Activated CD4-positive, alpha-beta T cell treated with anti-CD3 and anti-CD28 coated beads, Interleukin-2, amount 50 U/mL, for 1 hour (primary cell): Measurements from ENCODE around the gene FER.
"Not testable (repeated sequence)": the region's sequence is repeated elsewhere in the genome, so short reads cannot be mapped to it uniquely, and the experiment has no call there.

Experiments
- DNase-seq: peaks from one replicate; pipeline ENCODE4 v3.0.0-alpha.2; 2020

FER gene

GRCh38 chr5:109052216-109052615 lies 304.5 kb downstream of the FER start:
- DNase-seq, result not testable (repeated sequence)

DNA sequence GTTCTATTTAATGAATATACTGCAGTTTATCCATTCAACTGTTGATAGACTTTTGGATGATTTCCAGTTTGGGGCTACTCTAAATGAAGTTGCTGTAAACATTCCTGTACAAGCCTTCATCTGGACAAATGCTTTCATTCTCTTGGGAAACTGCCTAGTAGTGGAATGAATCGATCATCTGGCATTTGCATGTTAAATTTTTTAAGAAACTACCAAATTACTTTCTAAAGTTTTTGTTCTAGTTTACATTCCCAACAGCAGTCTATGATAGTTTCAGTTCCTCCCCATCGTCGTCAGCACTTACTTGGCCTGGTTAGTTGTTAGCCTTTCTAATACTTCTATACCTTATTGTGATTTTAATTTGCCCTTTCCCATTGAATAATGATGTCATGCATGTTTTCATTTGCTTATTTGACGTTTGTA lies 306.3 kb downstream of the FER start:
- DNase-seq, result no peak

DNA sequence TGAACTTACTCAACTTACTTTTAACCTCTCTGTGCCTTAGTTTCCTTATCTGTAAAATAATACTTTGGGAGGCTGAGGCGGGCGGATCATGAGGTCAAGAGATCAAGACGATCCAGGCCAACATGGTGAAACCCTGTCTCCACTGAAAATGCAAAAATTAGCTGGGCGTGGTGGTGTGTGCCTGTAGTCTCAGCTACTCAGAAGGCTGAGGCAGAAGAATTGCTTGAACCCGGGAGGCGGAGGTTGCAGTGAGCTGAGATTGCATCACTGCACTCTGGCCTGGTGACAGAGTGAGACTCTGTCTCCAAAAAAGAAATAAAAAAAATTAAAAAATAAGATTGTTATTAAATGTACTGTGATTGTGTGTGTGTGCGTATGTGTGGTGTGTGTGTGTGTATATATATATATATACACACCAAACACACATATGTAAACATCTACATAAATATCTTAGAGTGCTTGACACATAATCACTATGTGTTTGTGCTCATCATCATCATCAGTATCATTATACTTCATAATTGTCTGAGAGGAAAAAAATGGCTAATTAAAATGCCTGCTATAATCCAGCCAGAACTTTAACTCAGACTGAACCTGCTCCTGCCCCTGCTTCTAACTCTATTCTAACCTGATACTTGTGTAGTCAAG lies 312.8 kb downstream of the FER start:
- no peak for DNase-seq

DNA sequence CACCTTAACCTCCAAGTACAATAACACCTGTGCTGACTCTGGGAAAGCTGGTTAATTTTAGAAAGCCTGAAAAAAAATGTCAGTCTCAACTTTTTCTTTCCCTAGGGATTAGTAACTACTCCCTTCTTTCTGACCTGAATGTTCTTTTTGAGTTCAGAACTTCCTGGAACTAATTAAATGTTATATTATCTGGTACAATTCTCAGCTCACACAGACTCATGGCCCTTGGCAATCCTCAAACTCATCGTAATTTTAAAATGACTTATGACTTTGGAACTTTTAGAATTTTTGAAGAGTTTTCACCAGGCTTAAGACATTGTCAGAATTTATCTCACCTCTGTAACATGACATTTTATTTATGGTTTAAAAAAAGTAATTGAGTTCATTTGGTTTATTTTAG lies 315.0 kb downstream of the FER start:
- DNase-seq, result no peak

DNA sequence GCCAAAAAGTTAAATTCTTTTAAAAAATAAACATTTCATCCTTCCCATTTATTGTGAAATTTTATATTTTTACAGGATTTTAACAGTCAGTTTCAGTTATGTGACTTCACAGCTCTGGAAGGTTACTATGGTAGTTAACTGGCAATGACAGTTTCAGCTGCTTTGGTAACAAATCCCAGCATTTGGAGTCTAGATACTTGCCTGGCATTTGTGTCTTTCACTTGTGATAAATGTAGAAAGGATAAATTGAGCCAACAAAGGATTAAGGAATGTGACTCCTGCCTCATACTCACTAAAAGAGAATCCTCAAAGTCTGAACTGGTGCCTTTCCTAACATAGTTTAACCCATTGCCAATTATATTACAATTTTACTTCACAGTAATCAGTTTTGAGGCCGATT lies 315.5 kb downstream of the FER start:
- no peak for DNase-seq

DNA sequence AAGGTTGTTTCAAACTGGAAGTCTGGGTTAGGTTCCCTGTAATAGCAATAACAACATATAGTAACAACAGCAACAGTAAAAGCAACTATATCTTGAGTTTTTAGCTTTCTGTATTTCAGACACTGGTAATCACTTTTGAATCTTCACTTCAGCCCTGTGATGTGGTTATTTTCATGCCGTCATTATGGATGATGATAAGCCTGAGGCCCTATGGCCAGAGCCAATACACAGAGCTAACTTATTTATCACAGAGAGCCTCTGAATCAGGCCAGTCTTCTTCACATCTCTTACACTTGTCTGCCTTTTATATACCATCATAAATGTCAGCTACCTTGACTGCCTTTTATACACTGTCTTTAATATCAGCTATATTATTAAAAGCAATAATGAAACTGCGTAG lies 329.0 kb downstream of the FER start:
- DNase-seq, result no peak

DNA sequence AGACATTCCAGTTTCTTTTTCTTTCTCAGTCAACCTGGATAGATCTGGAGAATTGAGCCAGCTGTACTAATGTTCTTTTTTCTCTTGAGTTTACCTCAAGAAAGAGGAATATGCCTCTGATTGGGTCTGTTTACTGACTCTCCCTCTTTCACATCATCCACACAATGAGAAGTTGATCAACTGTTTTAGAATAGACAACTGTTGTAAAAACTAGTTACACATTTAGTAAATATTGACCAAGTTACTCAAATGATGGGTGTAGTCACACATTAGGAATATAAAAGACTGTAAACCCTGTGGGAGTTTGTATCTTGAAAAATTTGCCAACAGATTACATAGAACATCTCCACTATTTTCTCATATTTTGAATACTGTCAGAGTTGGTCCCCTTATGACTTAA lies 330.8 kb downstream of the FER start:
- DNase-seq, result no peak

DNA sequence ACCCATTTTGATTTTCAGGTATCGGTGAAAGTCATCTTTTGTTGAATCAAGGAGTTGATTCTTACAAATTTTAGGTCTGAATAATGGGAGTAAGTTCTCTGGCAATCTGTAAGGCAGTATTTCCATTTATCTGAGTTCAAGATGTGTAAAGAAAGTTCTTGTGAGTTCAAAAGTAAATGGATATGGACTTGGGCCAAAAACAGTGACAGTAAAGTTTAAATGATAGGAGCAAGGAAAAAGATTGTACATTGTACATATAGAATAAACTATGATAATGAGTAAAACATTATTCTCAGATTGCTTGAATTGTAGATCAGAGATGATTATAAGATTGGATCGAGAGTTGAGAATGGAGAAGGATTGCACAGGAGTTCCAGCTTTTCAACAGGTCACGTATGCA lies 332.8 kb downstream of the FER start:
- no peak for DNase-seq

DNA sequence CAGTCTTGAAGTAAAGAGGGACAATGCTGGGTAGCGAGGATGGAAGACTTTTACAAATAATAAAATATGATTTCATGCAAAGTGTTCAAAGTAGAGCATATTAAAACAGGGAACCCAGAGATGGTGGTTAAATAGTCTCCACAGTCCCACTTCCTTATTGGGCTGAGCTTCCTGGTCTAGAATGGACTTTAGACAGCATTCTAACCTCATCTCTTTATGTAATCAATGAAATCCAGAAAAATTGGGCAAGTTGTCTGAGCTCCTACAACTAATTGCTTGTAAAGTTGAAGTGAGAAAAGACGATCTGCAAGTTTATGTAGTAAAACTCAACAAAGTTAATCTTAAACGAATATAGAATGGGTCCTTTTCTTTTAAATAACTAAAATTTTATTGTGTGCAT lies 333.2 kb downstream of the FER start:
- DNase-seq, result no peak

GRCh38 chr5:109083937-109084336 lies 336.2 kb downstream of the FER start:
- no peak for DNase-seq

DNA sequence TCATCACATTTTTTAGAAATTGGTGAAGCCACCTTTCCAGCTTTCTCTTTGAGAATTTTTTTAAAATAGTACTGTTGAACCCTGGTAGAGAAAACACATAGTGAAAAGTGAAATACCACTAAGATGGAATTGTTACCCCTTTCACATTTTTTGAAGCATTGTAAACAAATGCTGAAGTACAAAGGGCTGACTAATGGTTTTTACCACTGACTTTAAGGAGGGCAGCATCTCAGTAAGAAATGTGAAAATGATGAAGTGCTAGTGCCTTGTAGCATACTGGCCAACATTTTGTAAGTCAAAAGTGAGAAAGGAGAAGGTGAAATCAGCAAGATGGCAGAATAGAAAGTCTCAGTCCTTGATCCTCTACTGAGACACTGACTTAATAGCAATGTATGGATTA lies 341.5 kb downstream of the FER start:
- no peak for DNase-seq

DNA sequence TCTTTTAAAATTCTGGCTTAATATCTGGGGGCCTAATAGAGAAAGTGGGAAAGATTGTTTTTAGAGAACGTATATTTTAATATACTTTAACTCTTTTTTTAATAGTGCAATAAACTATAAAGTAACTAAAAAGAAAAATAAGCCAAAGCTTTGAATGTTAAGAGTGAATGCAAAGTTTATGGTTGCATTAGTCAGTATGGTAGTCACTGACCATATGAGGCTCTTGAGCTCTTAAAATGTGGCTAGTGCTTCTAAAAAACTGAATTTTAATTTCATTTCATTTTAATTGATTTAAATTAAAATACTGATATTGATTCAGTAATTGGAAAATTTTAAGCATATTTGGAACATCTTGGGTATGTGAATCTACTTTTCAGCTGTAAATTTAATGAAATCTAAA lies 351.4 kb downstream of the FER start:
- no peak for DNase-seq

GRCh38 chr5:109100971-109101370 lies 353.3 kb downstream of the FER start:
- DNase-seq, result no peak

GRCh38 chr5:109102096-109102690 lies 354.5 kb downstream of the FER start:
- no peak for DNase-seq

DNA sequence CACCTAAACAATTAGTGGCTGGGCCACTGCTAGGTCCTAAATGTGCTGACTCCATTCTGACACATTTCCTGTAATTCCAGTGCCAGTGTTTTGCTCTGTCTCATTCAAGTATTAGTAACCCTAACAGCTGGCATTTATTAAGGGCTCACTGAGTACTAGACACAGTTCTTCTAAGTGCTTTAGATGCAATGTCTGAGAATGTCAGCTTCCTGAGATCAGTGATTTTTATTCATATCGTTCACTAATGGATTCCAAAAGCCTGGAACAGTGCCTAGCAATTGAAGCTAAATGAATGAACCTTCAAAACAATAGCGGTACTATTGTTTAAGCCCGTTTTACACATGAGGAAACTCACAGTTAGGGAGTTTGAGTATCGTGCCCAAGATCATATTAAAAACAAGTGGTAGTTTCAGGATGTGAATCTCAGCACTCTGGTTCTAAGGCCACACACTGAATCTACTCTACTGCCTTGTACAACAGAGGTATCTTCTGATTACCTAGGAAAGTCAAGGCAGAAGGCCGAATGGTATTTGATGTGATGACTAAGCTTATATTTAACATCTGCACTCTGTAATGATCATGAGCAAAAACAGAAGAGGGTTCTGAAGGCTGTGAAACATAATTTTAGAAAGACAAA lies 358.1 kb downstream of the FER start:
- no peak for DNase-seq

- DNase-seq, result no peak
Measured at GRCh38 chr5:109111680-109112079, 364.0 kb downstream of the FER start.

- no peak for DNase-seq
Measured at GRCh38 chr5:109113608-109114007, 365.9 kb downstream of the FER start.

GRCh38 chr5:109121225-109121624 lies 373.5 kb downstream of the FER start:
- no peak for DNase-seq

DNA sequence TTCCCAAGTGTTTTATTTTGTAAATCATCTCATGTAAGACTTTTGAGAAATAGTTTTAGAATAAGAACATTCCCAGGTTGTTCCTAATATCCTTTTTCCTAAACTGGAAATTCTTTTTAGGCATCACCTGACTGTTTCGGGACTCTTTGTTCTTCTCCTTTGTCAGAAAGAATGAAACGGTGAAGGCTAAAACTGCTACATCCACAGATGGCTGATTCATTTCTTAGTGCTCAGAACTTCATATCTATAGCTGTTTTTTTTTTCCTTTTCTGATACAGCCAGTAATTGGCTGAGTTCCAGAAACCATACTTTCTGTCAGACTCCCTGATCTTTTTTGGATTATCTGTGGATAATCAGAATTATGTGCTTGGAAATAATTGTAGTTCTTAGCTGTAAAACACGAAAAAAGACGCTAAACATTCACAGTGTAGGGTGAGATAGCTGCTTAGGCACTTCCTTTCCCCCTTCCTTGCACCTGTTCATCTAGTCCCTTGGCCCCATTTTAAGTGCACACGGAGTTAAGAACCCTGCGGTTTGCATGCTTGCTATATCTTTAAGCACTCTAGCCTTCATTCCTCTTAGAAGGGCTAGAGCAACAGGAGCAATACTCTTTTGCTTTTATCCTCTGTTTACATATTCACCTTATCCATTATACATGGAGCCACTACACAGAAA lies 378.2 kb downstream of the FER start:
- DNase-seq, result no peak

DNA sequence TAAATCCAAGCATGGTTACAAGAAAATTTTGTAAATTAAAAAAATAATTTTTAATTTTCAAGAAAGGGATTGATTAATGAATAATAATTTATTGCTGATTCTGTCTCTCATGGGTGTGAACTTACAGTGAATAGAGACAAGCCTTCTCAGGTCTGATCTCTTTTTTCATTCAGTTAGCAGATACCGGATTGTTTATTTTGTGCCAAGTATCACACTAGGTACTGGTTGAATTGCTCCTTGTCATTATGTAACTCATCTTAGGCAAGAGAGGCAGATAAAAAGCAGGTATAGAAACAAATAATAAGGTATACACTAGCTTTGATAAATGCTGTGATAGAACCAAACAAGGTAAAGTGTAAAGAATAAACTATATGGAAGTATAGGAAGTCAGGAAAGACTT lies 378.8 kb downstream of the FER start:
- no peak for DNase-seq

GRCh38 chr5:109136906-109137305 lies 389.2 kb downstream of the FER start:
- DNase-seq, result no peak

- no peak for DNase-seq
Measured at GRCh38 chr5:109141222-109142200, 393.8 kb downstream of the FER start.

DNA sequence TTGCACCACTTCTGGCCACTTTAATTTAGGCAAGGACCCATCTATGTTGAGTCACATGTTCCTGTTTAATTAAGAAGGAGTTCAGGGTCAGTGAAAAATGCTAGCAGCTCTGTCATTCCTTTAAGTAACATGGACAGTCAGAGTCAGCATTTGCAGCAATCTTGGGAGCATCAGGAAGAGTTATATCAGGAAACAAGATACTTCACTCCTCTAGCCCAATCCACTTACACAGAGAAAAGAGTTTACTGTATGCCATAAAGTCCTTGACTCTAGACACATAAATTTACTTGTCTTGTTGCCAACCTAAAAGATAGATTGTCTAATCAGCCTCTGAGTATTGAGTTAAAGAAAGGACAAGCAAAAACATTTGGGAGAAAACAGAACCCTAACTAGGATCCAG lies 395.3 kb downstream of the FER start:
- no peak for DNase-seq
